Dermis lymphatic vessel endothelial cell (primary cell): ENCODE results near the gene TREM1. TPM values are rescaled to one million over a fixed set of nuclear protein-coding genes. Genes with fewer than 3 reads are reported as not detected.

ENCODE experiments used
- total RNA-seq: library from RNA; depleted of rRNA; stranded (reverse); fragments of >200 nt; gene quantifications from 2 replicates; pipeline ENCODE4 v1.2.1, GENCODE V29; 2014

Gene TREM1
- total RNA-seq = not detected in 2 replicates

DNA sequence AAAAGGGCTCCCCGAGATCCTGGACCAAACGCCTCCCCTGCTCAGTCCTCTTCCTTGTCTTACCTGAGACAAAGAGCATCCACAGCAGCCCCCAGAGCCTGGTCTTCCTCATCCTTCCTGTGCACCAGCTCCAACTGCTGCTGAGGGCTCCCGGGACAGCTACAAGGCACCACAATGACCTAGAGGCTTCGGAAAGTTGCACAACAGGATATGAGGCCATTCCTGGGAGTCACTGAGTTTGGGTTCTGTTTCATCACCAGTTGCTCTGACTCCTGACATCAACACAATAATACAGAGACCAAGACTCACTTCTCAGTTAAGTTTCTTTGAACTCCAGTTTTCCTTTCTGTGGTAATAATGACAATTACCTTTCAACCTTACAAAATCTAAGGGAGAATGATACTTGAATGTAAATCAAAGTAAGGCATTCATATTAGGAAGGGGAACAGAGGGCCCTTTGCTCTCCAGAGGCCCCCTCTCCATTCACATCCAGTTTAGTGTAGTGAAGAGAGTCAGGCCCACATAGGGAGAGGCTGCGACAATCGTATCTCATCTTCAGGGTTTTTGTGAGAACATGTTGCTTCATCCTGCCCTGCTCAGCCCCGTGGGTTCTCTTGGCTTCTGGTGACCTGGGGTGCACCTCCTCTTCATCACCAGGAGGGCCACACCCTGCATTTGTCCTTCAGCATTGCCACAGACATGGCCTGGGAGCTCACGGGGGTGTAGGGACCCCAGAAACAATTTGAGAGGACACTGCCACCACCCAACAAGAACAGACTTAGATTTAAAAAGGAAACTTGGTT, at the start of gene TREM1:
TSS of gene TREM1 (minus strand) at position 139 of the 803 bp plus-strand sequence. CDS start at position 112, 27 bp downstream.

DNA sequence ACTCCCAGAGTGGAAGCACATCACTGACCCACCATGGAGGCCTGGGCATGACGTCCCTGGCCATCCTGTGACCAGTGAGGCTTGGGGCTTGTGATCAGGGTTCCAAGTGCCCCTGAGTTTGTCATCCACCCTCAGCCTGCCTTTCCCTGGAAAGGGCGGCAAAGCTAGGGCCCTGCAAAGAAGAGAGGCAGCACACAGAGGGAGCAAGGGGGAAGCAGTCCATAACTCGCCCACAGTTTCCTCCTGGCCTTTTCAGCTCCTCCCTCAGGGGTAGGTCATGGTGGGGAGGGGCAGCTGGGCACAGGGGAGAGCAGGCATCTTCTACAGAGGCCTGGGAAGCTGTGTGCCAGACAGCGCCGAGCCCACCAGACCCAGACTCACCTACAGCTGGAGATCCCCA, 48.8 kb upstream of the TREM1 start, which contains the start of gene NCR2:
TSS of gene NCR2 (plus strand) at position 313 of the 400 bp plus-strand sequence. CDS start 269 bp downstream, outside the sequence.

DNA sequence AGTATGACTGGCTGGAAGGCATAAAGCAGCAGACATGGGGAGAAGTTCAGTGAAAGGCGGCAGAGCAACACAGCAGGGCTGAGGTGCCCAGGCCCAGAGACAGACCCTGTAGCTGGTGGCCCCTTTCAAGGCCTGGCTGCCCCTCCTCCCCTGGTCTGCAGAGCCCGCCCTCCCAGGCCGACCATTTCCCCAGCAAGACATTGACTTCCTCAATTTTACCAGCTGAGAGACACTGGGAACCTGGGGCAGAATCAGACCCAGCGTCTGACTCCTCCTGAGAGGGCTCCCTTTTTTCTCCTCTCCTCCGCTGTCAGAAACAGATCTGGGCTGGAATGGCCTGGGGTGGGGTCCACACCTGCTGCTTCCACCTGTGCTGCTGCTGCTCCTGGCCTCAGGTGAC, 58.4 kb downstream of the TREM1 start, which contains the start of gene TREML4:
TSS of gene TREML4 (plus strand) at position 254 of the 400 bp plus-strand sequence. CDS start at position 333, 79 bp downstream.

Other genes with a start within 250 kb of the TREM1 start
- 0.09 and 0.11 TPM in 2 replicates for gene UNC5CL, start 247.5 kb downstream of the TREM1 start, total RNA-seq
- gene TSPO2, start 244.2 kb downstream of the TREM1 start, total RNA-seq = not detected in 2 replicates
- gene APOBEC2, start 233.5 kb downstream of the TREM1 start, total RNA-seq = not detected in 2 replicates
- gene OARD1, start 214.3 kb downstream of the TREM1 start, total RNA-seq = 10.1 and 11.3 TPM in 2 replicates
- gene NFYA, start 213.7 kb downstream of the TREM1 start, total RNA-seq = 12.8 and 22.5 TPM in 2 replicates
- not detected in 2 replicates for gene TREML1, start 132.3 kb downstream of the TREM1 start, total RNA-seq
- gene TREM2, start 123.6 kb downstream of the TREM1 start, total RNA-seq = not detected in 2 replicates
- gene TREML2, start 85.5 kb downstream of the TREM1 start, total RNA-seq = not detected in 2 replicates
- gene TREML4, start 58.3 kb downstream of the TREM1 start, total RNA-seq = not detected in 2 replicates
- not detected in 2 replicates for gene NCR2, start 48.9 kb upstream of the TREM1 start, total RNA-seq